Retina (tissue), 1 donor: ENCODE data around the gene TULP4.
"Not testable (repeated sequence)": the region's sequence is repeated elsewhere in the genome, so short reads cannot be mapped to it uniquely, and the experiment has no call there.

Experiments used
- DNase-seq: peaks from one replicate; pipeline ENCODE4 v3.0.0-alpha.2; 2016

Gene TULP4

GRCh38 chr6:158397578-158397977 is 85.3 kb downstream of the TULP4 start:
- DNase-seq = no peak

DNA sequence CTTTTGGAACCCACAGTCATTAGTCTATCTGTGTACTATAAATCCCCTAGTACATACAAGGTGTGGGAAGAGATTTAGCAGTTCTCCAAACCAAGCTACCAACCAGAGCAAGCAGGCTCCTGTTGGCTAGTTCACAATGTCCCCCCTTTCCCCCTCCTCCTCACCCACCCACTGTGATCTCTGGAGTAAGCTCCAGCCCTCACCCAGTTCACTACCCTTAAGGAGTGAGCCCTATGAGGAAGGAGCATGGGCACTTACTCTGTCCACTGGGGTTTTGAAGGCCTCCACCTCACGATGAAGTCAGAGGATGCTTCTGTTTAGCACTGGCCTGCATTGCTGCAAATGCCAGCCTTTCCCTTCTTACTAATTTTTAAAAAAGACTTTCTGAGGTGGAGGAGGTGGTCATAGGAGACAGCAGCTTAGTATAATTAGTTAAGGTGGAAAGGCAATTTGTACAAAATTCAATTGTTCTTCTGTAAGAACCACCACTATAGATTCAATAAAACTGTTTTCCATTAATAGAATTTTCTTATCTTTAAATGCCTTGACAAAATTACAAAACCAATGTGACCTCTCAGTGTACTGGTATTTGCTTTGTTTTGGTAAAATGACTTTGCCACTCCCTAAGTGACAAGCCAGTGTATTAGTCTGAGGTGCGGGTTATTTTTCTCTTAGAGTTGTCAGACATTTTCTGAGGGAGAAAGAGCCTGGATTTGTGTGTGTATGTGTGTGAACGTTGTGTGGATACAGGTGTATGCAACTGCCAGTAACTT is 86.2 kb downstream of the TULP4 start:
- no peak for DNase-seq

DNA sequence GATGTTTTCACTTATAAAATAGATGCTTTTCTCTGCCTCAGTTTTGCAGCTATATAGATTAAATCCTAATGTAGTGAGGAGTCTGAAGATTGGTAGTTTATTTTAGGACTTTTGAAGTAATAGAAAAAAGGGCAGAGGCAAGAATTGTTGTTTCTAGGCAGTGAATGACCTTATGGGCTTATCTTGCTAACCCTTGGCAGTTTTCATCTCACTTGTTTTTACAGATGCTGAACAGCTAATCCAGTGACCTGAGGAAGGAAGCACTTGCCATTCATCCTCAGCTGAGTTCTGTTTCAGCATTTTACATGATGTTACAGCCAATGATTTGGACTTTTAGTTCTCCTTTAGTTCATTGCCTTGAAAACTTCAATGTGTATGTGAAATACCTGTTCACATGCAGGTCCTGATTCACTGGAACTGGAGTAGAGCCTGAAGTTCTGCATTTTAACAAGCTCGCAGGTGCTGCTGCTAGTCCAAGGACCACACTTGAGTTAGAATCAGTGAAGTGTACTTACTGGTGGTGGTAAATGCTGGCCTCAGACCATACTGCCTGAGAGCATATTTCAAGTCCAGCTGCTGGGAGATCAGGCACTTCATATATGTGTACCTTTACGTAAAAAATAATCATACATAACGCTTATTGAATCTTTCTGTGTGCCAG is 86.9 kb downstream of the TULP4 start:
- no peak for DNase-seq

GRCh38 chr6:158402184-158402583 is 89.9 kb downstream of the TULP4 start:
- DNase-seq = no peak

DNA sequence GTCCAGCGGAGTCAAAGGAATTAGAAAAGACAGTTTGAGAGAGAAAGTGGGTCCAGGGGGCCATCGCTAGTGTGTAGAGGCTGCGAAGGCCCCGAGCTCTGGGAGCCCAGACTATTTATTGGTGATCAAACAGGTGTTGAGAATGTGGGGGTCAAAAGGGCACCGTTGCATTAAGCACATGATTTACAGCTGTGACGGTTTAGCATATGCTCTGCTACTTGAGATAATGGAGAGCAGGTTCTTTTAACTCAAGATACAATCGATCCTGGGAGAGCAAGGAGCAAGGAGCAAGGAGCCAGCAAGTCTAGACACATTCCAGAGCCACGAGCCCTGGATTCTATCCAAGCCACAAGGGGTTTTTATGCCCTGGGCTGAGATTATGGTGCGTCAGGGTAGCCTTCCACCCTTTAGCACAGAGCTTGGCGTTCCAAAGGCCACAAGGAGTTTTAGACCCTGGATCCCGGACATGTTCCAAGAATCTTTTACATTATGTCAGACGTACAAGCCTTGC is 93.1 kb downstream of the TULP4 start:
- not testable (repeated sequence) for DNase-seq

DNA sequence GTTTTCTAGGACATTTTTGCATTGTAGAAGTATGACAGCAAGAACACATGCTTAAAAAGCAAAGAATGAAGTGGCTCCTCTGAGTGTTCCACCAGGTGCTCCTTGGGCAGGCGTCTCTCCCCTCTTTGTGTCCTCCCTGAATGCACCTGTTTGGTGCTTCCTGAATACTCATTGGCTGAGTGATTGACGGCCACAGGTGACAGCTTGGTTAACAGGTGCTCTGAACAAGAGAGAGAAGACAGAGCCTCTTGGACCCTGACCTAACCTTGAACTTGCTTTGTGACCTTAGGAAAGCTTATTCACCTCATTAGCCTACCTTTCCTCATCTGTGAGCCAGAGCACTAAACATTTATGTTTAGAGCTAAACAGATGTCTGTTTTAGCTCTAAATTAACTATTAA is 93.7 kb downstream of the TULP4 start:
- no peak for DNase-seq

DNA sequence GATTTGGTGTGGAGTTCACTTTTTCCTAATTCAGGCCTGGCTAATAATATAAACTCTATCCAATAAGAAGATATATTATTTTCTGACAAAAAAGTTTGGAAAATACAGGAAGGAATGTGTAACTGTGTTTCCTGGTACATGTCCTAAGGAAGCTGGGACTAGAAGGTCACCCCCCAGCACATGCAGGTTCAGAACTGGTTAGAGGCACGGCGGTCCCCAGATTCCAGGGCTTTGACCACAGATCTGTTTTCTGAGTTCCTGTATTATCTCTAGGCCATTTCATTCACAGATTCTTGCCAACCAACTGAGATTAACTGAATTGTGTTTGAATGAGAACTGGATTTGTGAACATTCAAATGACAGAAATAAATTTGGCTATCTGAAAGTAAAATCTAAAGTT is 94.5 kb downstream of the TULP4 start:
- no peak for DNase-seq

- no peak for DNase-seq
Observed at GRCh38 chr6:158408013-158408412, 95.7 kb downstream of the TULP4 start.

DNA sequence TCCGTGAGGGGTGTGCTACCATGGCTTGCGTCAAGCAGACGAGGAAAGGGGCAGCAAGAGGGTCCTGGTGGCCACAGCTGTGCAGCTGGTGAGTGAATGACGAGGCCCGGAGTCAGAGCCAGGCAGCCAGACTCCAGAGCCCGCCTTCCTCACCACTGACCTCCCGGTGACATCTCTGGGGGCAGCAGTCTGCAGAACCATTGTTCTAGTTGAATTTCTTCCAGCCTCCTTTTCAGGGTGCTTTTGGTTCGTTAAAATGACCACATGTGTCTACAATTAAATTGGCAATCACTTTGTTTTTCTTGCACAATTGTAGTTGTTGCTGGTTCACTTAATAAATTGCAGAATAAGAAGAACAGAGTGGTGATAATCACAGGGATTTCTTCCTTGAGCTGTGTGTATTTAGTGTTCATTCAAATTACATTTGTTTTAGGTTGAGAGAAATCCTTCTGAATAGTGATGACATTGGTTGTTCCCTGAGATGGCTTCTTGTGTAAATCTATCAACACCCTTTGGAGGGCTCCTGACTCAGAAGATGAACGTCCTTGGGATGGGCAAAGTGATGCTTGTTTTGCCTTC is 96.4 kb downstream of the TULP4 start:
- DNase-seq = peak; percentile 70

DNA sequence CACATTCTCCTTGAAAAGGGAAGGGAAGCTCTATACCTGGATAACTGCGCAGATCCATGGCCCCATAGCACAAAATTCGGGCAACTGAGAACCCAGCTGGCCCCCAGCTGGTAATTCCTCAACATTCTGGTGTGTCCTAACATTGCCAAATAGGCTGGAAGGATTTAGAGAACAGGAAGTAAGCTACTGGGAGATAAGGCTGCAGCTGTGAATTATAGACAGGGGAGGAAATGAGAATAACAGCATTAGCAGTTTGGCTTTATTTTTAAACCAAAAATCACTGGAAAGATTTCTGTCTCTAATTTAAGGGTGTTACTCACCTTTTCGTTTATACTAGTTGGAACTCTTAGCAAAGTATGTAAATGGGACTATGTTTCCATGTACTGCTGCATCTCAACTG is 97.2 kb downstream of the TULP4 start:
- DNase-seq = no peak

DNA sequence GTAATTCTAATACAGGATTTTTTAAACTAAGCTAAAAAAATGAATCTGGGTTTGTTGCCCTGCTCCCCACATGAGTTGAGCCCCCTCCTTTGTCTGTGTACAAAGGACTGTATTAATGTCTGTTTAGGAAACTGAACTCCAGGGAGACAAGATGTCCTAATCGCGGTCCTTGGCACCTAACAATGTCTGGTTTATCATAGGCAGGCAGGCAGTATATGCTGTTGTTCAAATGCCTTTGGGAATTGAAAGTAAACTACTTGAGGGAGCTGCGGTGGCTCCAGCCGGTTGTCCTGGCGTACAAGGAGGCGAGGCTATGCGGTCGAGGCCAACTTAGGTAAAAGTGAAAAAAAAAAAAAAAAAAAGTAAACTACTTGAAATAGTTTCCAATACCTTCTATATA is 98.5 kb downstream of the TULP4 start:
- DNase-seq = no peak

DNA sequence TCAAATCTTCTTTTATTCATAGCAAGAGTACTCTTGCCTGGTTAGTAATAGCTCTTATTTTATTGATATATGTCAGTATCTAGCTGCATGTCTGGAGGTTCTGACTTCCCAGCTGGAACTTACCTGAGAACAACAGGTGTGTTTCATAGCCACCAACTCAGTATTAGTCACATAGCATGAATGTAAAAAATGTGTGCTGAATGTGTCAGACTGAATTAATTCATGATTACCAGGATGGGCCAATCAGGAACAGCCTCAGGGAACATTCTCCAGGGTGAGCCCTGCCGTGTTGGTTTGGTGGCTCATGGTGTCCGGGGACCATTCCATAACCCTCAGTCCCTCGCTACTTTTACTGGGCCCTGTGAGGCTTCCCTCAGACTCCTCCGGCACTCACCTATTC is 99.7 kb downstream of the TULP4 start:
- DNase-seq = no peak

DNA sequence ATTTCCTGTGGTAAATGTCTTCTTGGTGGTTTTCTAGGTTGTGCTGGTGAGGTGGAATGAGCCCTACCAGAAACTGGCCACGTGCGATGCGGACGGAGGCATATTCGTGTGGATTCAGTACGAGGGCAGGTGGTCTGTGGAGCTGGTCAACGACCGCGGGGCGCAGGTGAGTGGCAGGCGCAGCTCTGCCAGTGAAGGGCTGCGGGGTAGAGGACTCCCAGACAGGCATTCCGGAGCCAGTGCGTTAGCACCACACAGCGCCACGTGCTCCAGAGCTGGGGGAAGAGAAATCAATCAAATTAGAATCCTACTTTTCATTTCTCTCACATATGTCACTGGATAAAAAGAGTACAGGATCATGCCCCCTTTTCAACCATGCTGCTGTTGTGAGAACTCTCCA is 100.8 kb downstream of the TULP4 start:
- no peak for DNase-seq

DNA sequence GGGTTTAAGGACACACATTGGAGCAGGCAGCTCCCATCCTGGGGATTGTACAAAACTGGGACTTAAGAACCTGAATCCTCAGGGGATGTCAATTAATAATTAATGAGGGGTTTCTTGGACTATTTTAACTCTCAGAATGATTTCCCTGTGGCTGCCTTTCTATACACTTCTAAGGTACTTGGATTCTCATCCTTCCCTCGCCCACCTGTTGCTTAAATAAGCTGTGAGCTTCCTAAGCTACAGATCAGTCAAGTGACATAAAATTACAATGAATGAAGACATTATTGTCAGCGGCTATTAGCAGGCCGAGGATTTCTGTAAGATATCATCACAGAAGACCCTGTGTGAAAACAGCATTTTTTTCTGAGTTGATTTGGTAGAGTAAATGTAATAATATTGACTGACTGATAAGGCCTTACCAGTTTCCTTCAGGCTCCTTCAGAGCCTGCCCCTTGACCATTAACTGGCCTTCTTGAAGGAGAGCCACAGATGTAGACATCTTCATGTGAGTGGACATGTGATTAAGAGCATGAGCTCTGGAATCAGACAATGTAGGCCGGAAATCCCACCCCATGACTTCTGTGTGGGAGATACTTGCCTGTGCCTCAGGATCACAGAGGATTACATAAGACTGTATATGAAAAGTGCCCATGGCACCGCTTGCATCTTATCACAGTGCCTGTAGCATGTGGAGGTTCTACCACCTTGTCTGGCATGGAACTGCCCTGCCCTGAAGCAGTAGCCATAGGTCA is 101.7 kb downstream of the TULP4 start:
- DNase-seq = no peak

GRCh38 chr6:158414851-158415262 is 102.6 kb downstream of the TULP4 start:
- DNase-seq = no peak

DNA sequence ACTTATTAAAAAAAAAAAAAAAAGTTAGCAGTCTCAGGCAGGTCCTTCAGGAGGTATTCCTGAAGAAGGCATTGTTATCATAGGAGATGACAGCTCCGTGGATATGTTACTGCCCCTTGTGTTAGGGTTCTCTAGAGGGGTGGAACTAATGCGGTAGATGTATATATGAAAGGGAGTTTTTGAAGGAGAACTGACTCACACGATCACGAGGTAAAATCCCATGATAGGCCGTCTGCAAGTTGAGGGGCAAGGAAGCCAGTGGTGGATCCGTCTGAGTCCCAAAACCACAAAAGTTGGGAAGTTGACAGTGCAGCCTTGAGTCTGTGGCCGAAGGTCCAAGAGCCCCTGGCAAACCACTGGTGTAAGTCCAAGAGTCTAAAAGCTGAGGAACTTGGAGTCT is 103.4 kb downstream of the TULP4 start:
- DNase-seq = no peak

DNA sequence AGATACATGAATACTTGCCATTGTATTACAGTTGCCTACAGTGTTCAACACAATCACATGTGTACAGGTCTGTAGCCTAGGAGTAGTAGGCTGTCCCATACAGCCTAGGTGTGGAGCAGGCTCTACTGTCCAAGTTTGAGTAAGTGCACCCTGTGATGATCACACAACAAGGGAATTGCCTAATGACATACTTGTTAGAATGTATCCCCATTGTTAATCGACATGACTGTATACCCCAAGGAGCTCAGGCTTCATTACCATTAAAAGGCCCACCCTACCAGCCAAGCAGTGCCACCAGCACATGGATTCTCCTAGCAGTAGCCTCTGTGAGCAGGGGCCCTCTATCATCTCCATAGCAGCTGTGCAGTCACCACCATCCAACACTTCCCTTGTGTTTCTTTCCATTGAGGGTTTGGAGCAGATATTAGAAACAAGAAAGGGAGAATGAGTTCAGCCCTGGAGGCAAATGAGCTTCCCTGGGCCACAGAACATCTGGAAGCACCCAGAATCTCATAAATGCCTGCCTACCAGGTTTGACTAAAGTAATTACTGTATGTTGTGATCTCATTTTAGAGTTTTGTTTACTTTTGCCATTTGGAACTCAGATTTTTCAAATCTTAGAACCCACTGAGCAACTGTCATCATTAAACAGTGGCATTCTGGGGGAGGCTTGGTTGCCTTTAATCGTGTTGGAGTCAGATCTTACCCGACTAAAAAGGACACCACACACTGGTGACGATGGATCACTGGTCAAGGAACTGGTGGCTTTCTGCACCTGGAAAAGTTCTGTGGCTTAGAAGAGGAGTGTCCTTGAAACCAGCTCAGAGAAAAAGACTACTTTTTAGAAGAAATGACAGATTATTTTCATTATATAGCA is 104.9 kb downstream of the TULP4 start:
- no peak for DNase-seq

- DNase-seq = no peak
Observed at GRCh38 chr6:158417760-158418098, 105.5 kb downstream of the TULP4 start.

DNA sequence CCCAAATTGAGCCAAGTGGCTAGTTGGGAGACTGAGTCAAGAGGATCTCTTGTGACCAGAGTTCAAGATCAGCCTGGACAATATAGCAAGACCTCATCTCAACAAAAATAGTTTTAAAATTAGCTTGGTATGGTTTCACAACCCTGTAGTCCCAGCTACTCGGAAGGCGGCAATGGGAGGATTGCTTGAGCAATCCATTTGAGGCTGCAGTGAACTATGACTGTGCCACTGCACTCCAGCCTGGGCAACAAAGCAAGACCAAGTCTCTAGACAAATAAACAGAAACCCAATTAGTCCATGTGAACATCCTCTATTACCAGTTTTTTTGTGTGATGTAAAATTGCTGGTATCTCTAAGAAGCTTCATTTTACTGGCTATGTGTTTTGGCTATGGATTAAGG is 106.2 kb downstream of the TULP4 start:
- no peak for DNase-seq

DNA sequence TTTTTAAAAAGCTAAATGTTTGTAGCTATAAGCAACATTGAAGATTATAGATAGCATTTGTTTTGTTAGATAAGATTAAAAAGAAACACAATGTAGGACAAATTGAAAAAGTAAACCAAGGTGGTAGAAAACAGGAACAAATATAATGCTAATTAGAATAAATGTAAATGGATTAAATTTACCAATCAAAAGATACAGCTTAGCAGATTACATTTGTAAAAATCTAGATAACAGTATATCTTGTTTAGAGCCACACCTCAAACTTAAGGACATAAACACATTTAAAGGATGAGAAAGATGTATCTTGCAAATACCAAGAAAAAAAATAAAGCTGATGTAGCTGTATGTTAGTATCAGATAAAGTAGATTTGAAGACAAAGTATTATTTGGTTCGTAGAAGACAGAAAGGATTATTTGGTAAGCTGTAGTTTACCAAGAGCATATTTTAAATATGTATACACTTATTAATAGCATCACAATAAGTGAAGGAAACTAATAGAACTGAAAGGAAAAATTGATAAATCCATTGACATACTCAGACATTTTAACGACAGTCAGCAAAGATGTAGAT is 107.2 kb downstream of the TULP4 start:
- DNase-seq = no peak

DNA sequence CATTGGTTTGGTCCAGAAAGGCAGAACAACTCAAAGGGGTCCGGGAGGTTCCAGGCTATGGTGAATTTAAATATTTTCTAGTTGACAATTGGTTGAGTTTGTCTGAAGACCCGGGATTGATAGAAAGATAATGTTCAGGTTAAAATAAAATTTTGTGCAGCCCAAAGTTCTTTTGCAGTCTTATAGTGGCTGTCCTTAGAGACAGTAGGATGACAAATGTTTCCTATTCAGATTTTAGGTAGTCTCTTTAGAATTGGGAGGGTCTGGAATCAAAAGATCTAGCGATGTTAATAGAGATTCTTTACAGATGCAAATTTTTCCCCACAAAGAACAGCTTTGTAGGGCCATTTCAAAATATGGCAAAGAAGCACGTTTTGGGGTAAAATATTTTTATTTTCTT is 109.1 kb downstream of the TULP4 start:
- DNase-seq = no peak

GRCh38 chr6:158422629-158423238 is 110.5 kb downstream of the TULP4 start:
- no peak for DNase-seq
